Measurements from ENCODE around the gene ZNF350. TPM values are rescaled to one million over a fixed set of nuclear protein-coding genes. Genes with fewer than 3 reads are reported as not detected.
A peak's percentile ranks its signal among the peaks of the same experiment; 100 is the strongest.

ZNF350 gene
- total and polyA plus RNA-seq, 2 of the 13 experiments (the other 11 are each of a cell fraction or from before 2014, with no cell fraction given): 3.7 to 6.9 TPM

DNA sequence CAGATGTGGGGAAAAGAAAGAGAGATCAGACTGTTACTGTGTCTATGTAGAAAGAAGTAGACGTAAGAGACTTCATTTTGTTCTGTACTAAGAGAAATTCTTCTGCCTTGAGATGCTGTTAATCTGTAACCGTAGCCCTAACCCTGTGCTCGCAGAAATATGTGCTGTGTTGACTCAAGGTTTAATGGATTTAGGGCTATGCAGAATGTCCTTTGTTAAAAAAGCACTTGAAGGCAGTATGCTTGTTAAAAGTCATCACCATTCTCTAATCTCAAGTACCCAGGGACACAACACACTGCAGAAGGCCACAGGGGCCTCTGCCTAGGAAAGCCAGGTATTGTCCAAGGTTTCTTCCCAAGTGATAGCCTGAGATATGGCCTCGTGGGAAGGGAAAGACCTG is 37.8 kb upstream of the ZNF350 start (continued):
- TF ChIP-seq, protein P1, sequence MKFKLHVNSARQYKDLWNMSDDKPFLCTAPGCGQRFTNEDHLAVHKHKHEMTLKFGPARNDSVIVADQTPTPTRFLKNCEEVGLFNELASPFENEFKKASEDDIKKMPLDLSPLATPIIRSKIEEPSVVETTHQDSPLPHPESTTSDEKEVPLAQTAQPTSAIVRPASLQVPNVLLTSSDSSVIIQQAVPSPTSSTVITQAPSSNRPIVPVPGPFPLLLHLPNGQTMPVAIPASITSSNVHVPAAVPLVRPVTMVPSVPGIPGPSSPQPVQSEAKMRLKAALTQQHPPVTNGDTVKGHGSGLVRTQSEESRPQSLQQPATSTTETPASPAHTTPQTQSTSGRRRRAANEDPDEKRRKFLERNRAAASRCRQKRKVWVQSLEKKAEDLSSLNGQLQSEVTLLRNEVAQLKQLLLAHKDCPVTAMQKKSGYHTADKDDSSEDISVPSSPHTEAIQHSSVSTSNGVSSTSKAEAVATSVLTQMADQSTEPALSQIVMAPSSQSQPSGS (CRISPR knock-in tag; IDR thresholded peaks at IDR 0.05): 0 out of 2 replicates have a peak, but pooled peaks have one; percentile 15
- 0 out of 2 replicates have a peak, but pooled peaks have one; percentile 34 for TF ChIP-seq ZNF614 (CRISPR knock-in tag; IDR thresholded peaks at IDR 0.05; ENCODE audit: borderline replicate concordance)
- TF ChIP-seq, protein P2, sequence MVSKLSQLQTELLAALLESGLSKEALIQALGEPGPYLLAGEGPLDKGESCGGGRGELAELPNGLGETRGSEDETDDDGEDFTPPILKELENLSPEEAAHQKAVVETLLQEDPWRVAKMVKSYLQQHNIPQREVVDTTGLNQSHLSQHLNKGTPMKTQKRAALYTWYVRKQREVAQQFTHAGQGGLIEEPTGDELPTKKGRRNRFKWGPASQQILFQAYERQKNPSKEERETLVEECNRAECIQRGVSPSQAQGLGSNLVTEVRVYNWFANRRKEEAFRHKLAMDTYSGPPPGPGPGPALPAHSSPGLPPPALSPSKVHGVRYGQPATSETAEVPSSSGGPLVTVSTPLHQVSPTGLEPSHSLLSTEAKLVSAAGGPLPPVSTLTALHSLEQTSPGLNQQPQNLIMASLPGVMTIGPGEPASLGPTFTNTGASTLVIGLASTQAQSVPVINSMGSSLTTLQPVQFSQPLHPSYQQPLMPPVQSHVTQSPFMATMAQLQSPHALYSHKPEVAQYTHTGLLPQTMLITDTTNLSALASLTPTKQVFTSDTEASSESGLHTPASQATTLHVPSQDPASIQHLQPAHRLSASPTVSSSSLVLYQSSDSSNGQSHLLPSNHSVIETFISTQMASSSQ (IDR thresholded peaks at IDR 0.05; ENCODE audit: low read depth): peak; percentile 82; the same call in 1 of the 2 replicates
- TF ChIP-seq, protein P2 (CRISPR knock-in tag; IDR thresholded peaks at IDR 0.05; ENCODE audit: borderline replicate concordance): peak; percentile 90
- 0 out of 2 replicates have a peak, but pooled peaks have one; percentile 15 for TF ChIP-seq ZBTB25 (CRISPR knock-in tag; IDR thresholded peaks at IDR 0.05)
- TF ChIP-seq RERE (CRISPR knock-in tag; IDR thresholded peaks at IDR 0.05; ENCODE audit: low read depth): peak; percentile 66; the same call in 1 of the 2 replicates
- TF ChIP-seq FOXA3 (CRISPR knock-in tag; IDR thresholded peaks at IDR 0.05): peak; percentile 79
- peak; percentile 36; the same call in 1 of the 2 replicates for TF ChIP-seq BCL6 (CRISPR knock-in tag; IDR thresholded peaks at IDR 0.05)
- TF ChIP-seq SOX5 (CRISPR knock-in tag; IDR thresholded peaks at IDR 0.05; ENCODE audit: borderline replicate concordance): peak; percentile 89
- 0 out of 2 replicates have a peak, but pooled peaks have one; percentile 23 for TF ChIP-seq ZNF362 (CRISPR knock-in tag; IDR thresholded peaks at IDR 0.05; ENCODE audit: borderline replicate concordance)
- TF ChIP-seq KAT8 (CRISPR knock-in tag; IDR thresholded peaks at IDR 0.05): 0 out of 2 replicates have a peak, but pooled peaks have one; percentile 22
- TF ChIP-seq, protein P3, sequence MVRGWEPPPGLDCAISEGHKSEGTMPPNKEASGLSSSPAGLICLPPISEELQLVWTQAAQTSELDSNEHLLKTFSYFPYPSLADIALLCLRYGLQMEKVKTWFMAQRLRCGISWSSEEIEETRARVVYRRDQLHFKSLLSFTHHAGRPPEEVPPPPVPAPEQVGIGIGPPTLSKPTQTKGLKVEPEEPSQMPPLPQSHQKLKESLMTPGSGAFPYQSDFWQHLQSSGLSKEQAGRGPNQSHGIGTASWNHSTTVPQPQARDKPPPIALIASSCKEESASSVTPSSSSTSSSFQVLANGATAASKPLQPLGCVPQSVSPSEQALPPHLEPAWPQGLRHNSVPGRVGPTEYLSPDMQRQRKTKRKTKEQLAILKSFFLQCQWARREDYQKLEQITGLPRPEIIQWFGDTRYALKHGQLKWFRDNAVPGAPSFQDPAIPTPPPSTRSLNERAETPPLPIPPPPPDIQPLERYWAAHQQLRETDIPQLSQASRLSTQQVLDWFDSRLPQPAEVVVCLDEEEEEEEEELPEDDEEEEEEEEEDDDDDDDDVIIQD (CRISPR knock-in tag; IDR thresholded peaks at IDR 0.05; ENCODE audit: low read depth): peak; percentile 48; the same call in 1 of the 2 replicates
- TF ChIP-seq SAP130 (CRISPR knock-in tag; IDR thresholded peaks at IDR 0.05; ENCODE audit: low read depth): peak; percentile 63

Data from HepG2 (cell line).